SH-SY5Y (cell line): ENCODE measurements around the gene MICAL3.

Experiments
- GATA2 ChIP-seq: IDR thresholded peaks from 2 replicates; pipeline ENCODE4 v1.6.1; 2011; ENCODE audit warnings: mild to moderate bottlenecking, low read depth, low read length
- GATA3 ChIP-seq: IDR thresholded peaks from 2 replicates; pipeline ENCODE4 v1.6.1; 2011; ENCODE audit warnings: low read depth, mild to moderate bottlenecking, low read length, moderate library complexity

GRCh38 chr22:17898375-17898774, 126.0 kb downstream of the MICAL3 start:
- TF ChIP-seq GATA2 (no peak), GATA3 (no peak)
